ENCODE measurements around the gene PRKCB.

DNA sequence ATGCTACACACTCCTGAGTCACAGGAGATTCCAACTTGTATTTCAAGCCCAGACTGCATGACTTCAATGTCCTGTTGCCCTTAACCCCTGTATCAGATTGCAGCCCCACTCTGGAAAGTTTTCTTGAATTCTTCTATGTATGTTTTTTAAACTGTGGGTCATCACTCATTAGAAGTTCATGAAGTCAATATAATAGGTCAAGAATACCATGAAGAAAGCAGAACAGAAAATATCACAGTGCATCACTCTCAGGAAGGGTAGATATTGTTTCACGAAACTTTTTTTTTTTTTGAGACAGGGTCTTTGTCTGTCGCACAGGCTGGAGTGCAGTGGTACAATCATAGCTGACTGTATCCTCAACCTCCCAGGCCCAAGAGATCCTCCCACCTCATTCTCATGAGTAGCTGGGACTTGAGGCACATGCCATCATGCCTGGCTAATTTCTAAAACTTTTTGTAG lies 20.5 kb downstream of the PRKCB start:
- TF ChIP-seq CEBPB (IDR thresholded peaks at IDR 0.05) (no peak), EP300 (IDR thresholded peaks at IDR 0.05) (no peak)

Measured in A549 (cell line).